ENCODE results near the gene ST3GAL3. TPM values are rescaled to one million over a fixed set of nuclear protein-coding genes. Genes with fewer than 3 reads are reported as not detected.

The ST3GAL3 gene
- total RNA-seq, 4 donors from 2014 or later: 4.1 to 47.2 (median 19.0) TPM

DNA sequence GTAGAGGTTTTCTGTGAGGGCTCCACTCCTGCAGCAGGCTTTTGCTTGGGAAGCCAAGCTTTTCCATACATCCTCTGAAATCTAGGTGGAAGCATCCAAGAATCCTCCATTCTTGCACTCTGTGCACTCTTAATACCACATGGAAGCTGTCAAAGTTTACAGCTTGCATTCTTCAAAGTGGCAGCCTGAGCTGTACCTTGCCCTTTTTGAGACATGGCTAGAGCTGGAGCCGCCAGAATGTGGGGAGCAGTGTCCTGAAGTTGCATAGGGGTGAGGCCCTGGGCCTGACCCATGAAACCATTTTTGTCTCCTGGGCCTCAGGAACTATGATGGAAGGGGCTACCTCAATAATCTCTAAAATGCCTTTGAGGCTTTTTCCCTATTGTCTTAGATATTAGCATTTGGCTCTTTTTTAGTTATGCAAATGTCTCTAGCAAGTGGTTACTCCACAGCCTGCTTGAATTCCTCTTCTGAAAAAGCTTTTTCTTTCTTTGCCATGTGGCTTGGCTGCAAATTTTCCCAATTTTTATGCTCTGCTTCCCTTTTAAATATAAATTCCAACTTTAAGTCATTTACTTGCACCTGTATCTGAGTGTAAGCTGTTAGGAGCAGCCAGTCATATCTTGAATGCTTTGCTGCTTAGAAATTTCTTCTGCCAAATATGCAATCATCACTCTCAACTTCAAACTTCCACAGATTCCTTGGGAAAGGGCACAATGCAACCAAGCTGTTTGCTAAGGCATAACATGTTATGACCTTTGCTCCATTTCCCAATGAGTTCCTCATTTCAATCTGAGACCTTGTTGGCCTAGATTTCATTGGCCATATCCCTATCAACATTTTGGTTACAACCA, 134.2 kb downstream of the ST3GAL3 start:
- Histone ChIP-seq H3K27me3 (no peaks in the 10 kb centered on the region), H3K9me3 (no peaks in the 10 kb centered on the region), H3K4me3 (no peak overlapping the region), H3K27ac (no peak overlapping the region), H3K4me1 (no peaks in the 10 kb centered on the region), H3K36me3 (no peaks in the 10 kb centered on the region)
- no peak for TF ChIP-seq POLR2A (IDR thresholded peaks at IDR 0.05)
- TF ChIP-seq, protein P1, sequence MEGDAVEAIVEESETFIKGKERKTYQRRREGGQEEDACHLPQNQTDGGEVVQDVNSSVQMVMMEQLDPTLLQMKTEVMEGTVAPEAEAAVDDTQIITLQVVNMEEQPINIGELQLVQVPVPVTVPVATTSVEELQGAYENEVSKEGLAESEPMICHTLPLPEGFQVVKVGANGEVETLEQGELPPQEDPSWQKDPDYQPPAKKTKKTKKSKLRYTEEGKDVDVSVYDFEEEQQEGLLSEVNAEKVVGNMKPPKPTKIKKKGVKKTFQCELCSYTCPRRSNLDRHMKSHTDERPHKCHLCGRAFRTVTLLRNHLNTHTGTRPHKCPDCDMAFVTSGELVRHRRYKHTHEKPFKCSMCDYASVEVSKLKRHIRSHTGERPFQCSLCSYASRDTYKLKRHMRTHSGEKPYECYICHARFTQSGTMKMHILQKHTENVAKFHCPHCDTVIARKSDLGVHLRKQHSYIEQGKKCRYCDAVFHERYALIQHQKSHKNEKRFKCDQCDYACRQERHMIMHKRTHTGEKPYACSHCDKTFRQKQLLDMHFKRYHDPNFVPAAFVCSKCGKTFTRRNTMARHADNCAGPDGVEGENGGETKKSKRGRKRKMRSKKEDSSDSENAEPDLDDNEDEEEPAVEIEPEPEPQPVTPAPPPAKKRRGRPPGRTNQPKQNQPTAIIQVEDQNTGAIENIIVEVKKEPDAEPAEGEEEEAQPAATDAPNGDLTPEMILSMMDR (IDR thresholded peaks at IDR 0.05): no peak
- no peak for DNase-seq
- intact Hi-C loops (cut with DNase I; ENCODE audit: low total_unique reads): no loop called here

DNA sequence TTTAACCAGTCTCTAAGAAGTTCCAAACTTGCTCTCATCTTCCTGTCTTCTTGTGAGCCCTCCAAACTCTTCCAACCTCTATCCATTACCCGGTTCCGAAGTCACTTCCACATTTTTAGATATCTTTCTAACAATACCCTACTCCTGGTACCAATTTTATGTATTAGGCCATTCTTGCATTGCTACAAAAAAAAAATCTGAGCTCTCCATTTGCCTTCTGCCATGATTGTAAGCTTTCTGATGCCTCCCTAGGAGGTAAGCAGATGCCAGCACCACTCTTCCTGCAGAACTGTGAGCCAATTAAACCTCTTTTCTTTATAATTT, 134.8 kb downstream of the ST3GAL3 start:
- Histone ChIP-seq H3K4me3 (no peak overlapping the region), H3K27me3 (no peaks in the 10 kb centered on the region), H3K4me1 (no peaks in the 10 kb centered on the region), H3K27ac (no peak overlapping the region), H3K9me3 (no peaks in the 10 kb centered on the region), H3K36me3 (no peaks in the 10 kb centered on the region)
- no peak for DNase-seq
- TF ChIP-seq, protein P1 (IDR thresholded peaks at IDR 0.05): no peak
- TF ChIP-seq POLR2A (IDR thresholded peaks at IDR 0.05): no peak
- intact Hi-C loops (cut with DNase I; ENCODE audit: low total_unique reads): no loop called here

DNA sequence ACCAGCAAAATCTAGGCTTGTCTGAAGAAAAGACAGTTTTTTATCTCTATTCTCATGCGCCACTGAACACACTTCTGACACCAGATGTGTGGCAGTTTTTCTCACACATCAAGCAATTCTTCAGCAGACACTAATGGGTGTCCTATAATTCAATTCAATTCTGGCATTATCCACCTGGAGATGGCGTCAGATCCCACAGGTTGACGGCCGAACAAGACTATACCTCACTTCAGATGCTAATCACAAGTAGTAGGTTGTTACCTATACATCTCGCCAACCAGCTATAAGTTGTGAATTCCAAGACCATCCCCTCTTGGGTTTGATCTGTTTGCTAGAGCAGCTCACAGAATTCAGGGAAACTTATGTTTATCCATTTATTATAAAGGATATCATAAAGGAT, 136.3 kb downstream of the ST3GAL3 start:
- intact Hi-C loops (cut with DNase I; ENCODE audit: low total_unique reads): no loop called here
- no peak for DNase-seq
- Histone ChIP-seq H3K36me3 (no peaks in the 10 kb centered on the region), H3K4me3 (no peak overlapping the region), H3K9me3 (no peaks in the 10 kb centered on the region), H3K27ac (no peak overlapping the region), H3K27me3 (no peaks in the 10 kb centered on the region), H3K4me1 (no peaks in the 10 kb centered on the region)
- TF ChIP-seq POLR2A (IDR thresholded peaks at IDR 0.05): no peak
- TF ChIP-seq, protein P1 (IDR thresholded peaks at IDR 0.05): no peak

DNA sequence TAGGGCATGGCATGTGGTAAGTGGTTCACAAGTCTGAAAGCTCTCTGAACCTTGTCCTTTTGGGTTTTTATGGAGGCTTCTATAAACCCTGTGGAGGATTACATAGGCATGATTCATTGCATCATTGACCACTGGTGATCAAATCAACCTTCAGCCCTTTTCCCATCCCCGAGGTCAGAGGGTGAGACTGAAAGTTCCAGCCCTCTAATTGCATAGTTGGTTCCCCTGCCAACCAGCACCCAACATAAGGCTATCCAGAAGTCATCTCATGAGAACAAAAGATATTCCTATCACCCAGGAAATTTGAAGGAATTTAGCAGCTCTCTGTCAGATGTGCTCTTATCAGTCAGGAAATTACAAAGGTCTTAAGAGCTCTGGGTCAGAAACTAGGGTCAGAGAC, 136.8 kb downstream of the ST3GAL3 start:
- no peak for DNase-seq
- H3K36me3 ChIP-seq: no peaks in the 10 kb centered on the region
- no peaks in the 10 kb centered on the region for H3K4me1 ChIP-seq
- H3K9me3 ChIP-seq: no peaks in the 10 kb centered on the region
- no peak overlapping the region for H3K4me3 ChIP-seq
- intact Hi-C loops (cut with DNase I; ENCODE audit: low total_unique reads): no loop called here
- TF ChIP-seq POLR2A (IDR thresholded peaks at IDR 0.05): no peak
- TF ChIP-seq, protein P1 (IDR thresholded peaks at IDR 0.05): no peak
- H3K27ac ChIP-seq: no peak overlapping the region
- H3K27me3 ChIP-seq: no peaks in the 10 kb centered on the region

DNA sequence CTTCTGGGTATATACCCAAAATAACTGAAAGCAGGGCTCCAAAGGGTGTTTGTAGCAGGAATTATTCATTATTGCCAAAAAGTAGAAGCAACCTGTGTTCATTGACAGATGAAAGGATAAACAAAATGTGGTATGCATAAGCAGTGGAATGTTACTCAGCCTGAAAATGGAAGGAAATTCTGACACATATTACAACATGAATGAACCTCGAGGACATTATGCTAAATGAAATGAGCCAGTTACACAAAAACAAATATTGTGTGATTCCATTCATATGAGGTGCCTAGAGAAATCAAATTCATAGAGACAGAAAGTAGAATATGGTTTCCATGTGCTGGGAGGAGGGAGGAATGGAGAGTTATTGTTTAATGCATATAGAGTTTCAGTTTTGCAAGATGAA, 140.0 kb downstream of the ST3GAL3 start:
- Histone ChIP-seq H3K36me3 (no peaks in the 10 kb centered on the region), H3K27ac (no peak overlapping the region), H3K9me3 (no peaks in the 10 kb centered on the region), H3K4me3 (no peak overlapping the region), H3K4me1 (no peaks in the 10 kb centered on the region), H3K27me3 (no peaks in the 10 kb centered on the region)
- TF ChIP-seq, protein P1 (IDR thresholded peaks at IDR 0.05): no peak
- no peak for TF ChIP-seq POLR2A (IDR thresholded peaks at IDR 0.05)
- intact Hi-C loops (cut with DNase I; ENCODE audit: low total_unique reads): no loop called here
- DNase-seq: no peak

Data from uterus (tissue), 4 donors.